NK-92 treated with Interleukin-12 subunit alpha and Interleukin-12 subunit beta, amount 100 ng/mL, for 24 hours (cell line): ENCODE results near the gene ARHGAP35.
"Not testable (repeated sequence)": the region's sequence is repeated elsewhere in the genome, so short reads cannot be mapped to it uniquely, and the experiment has no call there.

Experiments
- DNase-seq: peaks from one replicate; lab custom pipeline; 2025; lab: John Stamatoyannopoulos, UW

ARHGAP35 gene

DNA sequence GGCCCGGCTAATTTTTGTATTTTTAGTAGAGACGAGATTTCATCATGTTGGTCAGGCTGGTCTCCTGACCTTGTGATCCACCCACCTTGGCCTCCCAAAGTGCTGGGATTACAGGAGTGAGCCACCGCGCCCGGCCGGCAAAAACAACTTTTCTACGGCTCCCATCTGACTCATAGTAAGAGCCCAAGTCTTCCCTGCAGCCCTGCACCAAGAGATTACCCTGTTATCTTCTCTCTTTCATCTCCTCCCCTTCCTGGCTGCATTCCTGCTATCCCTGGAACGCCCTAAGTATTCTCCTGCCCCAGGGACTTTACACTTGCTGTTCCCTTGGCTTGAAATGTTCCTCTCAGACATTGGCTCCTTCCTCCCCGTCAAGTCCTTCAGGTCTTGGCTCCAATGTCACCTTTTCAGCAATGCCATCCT lies 16.7 kb upstream of the ARHGAP35 start:
- DNase-seq = no peak

DNA sequence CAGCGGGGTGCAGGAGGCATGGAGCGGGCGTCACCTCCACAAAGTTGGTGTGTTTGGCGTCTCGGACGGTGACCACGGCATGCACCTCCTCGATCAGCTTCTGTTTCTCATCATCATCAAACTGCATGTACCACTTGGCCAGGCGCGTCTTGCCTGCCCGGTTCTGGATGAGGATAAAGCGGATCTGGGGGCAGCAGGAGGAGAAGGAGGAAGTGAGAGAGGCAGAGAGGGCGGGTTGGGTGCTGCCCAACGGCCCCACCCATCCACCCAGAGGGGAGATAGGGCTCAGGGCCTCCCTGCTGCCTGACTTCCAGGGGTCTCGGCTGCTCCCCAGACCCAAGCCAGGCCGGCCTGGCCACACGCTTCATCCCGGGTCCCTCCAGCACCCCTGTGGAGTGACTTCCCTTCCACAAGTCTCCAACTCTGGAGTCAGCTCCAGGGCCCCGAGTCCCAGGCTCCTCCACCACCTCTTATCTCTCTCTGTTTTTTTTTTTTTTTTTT lies 14.8 kb upstream of the ARHGAP35 start:
- no peak for DNase-seq

DNA sequence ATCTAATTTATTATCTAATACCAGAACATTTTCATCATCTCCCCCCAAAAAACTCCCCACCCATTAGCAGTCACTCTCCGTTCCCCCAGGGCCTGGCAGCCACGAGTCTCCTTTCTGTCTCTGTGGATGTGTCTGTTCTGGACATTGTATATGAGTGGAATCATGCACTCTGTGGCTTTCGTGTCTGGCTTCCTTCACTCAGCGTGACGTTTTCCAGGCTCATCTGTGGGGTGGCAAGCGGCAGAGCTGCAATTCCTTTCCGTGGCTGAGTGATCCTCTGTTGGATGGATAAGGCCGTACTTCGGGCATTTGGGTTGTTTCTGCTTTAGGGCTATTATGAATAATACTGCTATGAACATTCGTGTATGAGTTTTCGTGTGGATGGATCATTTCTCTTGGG lies 13.3 kb upstream of the ARHGAP35 start:
- no peak for DNase-seq

DNA sequence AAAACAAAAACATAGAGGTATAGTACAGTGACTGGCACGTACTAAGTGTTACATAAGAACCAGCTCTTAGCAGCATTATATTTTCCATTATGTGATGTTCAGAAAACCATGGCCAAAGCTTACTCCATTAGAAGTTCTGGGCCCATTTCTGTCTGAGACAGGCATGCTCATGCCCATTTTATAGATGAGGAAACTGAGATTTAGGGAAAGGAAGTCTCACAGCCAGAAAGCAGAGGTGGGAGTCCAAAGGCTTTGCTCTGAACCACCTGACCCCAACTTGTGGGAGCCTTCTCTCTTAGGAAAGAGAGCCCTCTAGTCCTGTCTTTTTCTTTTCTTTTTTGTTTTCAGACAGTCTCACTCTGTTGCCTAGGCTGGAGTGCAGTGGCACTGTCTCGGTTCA lies 12.4 kb upstream of the ARHGAP35 start:
- no peak for DNase-seq

DNA sequence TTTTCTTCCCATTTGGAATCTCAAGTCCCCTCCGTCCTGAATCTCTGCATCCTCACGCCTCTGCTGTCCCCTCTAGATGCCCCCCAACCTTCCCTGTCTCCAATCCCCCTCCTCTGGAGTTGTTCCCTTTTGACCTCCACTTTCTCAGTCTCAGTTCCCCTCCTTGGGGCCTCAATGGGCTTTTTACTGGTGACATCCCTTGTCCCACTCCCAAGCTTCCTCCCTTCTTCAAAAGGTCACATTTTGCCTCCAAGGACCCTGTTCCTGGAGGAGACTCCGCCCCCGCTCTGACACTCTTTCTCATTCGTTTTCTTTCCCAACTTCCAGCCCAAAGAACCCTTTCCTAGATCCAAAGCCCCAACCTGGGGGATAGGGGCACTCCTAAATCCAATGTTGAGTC lies 11.2 kb upstream of the ARHGAP35 start:
- DNase-seq = no peak

DNA sequence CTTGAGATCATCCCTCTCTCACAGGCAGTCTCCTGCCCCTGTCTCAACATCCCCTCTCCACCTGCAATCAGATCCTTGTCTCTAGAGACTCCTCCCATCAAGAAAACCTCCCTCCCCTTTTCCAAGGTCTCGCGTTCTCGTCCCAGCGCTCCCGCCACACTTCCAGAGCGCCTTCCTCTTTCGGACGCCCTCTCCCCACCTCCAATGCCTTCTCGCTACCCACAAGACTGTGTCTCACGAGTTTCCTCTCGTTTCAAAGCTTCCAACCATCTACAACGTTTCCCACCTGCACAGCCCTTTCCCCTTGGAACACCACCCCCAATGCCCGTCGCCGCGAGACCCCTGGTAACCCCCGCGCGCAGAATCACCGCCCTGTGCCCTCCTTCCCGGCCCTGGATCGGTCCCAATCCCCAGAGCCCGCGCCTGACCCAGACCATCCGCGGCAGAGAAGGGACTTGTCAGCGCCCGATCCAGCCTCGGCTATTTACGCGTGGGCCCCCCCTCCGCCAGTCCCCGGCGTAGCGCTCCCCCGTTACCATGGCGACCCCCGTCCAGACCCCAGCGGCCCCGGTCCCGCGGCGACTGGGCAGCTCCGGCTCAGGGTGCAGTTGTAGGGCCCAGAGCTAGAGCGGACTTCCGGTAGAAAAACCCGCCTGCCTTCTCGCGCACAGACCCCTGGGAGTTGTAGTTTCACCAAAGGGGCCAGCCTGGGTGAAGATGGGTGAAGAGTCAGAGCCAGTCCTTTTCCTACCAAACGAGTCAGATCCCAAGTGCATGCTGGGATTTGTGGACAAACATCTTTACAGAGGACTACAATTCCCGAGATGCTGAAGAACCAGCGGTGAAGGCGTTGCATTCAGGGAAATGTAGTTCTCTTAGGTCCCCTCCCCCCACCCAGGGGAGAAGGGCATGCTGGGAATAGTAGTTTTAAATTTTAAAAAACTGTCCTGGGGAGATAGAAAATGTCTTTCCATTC lies 10.3 kb upstream of the ARHGAP35 start, which contains the start of gene AP2S1:
AP2S1 (minus strand) TSS at position 619 of the 976 bp plus-strand sequence; CDS start at position 539, 80 bp downstream.
- DNase-seq = peak; percentile 90

DNA sequence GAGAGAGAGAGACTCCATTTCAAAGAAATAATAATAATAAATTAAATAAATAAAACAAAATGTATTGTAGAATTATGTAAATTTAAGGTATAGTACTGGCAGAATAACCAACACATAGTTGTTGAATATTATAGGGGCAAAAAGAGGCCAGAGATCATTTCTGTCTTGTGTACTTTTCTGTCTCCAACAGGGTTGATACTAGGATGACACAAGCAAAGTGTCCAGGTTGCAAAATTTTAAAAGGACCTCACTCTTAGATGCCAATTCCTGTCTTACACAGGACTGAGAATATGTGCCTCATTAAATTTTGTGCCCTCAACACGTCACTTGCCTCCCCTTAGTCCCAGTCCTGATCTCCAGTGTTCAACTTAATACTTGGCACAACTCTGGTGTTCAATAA lies 8.0 kb upstream of the ARHGAP35 start:
- DNase-seq = no peak

DNA sequence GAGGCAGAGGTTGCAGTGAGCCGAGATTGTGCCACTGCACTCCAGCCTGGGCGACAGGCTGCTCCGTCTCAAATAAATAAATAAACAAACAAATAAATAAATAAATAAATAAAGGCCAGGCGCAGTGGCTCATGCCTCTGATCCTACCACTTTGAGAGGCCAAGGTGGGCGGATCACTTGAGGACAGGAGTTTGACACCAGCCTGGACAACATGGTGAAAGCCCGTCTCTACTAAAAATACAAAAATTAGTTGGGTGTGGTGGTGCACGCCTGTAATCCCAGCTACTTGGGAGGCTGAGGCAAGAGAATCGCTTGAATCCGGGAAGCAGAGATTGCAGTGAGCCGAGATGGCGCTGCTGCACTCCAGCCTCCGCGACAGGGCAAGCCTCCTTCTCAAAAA lies 6.1 kb upstream of the ARHGAP35 start:
- DNase-seq = not testable (repeated sequence)

DNA sequence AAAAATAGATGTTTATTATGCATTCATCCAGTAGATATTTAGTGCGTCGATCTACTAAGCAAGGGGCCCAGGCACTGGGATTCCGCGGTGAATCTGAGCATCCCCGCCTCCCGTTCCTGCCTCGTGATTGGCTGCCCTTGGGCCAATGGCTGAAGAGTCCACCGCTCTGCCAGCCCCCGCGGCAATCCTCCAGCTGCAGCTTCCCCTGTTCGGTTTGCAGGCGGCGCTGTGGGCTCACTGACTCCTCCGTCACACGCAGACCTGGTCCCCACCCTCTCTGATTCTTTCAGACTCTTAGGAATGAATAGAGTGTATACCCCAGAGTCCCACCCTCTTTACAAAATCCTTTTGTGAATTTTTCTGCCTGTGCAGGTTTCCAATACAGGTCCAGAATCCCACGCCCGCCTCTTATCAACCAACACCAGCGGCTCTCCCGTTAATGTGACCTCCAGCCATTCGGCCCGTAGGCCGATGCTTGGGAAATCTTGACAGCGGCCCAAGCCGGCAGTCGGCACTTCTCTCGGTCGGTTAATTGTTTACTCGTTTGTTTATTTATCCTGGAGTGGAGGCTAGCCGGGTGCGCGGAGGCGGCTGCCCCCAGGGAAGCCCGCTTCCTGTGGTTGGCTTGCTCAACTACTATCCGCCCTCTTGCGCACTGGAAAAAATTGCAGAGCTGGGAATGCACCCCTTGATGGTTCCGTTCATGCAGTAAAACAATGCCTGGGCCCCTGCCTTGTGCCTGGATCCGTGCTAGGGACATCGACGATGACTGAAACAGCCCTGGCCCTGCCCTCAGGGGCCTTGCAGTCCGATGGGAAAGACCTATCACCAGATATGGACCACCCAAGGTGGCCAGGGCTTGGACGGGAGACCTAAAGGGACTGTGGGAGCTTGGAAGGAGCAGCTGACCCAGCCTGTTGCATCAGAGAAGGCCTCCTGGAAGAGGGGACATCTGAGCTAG lies 4.5 kb upstream of the ARHGAP35 start:
- DNase-seq = peak; percentile 73

DNA sequence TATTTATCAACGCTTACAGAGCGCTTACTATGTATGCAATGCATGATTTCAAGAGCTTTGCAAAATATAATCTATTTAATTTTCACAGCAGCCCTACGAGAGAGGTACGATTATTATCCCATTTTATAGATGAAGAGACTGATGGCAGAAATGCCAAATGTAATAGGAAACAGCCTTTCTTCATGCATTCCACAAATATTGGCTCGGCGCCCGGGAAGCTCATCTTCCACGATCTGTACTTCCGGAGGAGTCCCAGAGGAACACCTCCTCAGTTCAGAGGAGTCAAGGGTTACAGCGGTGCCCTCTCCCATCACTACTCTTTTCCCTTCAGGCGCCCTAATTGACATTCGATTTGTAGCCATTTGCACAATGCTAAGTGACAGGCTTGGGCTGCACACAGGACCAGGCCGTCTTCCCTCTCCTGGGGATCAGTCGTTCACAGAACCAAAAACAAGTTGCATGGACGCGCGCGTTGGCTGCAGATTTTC lies 1.1 kb upstream of the ARHGAP35 start:
- no peak for DNase-seq

DNA sequence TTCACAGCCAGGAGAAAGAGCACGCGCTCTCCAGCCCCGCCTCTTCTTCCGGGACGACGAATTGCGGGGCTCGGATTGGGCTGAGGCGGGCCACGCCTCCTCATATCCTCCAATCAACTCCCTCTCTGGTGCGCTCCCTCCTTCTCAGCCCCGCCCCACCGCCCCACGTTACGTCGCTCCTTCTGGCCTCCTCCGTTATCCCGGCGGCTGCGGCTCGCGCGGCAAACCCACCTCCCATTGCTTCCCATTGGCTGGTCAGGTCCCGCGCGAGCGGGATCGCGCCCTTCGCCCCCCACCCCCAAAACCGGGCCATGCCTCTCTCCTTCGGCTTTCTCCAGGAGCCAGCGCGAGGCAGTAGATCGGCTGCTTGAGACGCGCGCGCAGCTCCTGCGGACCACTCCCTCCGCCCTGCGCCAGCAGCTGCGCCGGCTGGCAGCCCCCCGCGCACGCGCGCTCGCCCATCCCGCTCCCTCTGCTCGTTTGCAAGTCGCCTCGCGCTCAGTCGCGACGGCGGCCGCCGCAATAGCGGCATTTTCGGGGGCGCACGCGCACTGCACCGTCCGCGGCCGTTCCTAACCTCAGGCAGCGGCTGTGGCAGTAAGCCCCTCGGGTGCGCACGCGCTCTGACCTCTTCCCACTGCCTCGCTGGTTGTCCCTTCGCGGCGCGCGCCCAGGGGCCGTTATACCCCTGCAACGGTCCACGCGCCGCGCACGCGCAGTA lies 512 bp upstream of the ARHGAP35 start:
- DNase-seq = peak; percentile 98

DNA sequence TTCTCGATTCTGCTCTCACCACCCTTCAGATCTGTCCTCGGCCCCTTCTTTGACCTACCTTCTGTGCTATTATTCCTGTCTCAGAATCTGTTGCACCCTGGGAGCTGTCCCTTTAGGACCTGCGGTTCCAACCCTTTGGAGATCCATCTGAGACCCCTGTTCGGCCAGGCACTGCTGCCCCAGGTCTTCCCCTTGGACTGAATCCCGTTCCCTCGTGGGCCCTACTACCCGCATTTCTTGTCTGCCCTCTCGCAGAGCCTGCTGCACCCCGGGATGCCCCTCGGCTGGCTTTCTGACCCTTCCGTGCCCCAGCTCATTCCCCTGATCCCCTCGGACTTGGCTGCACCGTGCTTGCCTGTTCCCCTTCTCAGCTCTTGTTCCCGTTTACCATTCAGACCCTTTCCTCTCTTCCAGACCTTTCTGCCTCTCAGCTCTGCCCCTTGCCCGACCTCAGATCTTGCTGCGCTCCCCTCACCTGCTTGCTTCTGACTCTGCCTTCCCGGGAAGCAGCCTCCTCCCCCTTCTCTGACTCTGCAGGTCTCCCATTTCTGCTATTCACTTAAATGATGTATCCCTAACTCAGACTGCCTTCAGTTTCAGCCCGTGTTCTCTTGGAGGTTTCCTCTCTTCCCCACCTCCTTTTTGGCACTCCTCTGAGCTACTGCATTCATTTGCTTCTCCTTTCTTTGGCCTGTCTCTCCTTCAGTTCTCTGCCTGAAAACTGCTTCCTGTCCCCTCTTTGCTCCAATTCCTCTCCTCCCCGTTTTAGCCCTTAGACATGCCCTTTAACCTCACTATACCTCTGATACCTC lies 1.1 kb downstream of the ARHGAP35 start:
- DNase-seq = no peak

DNA sequence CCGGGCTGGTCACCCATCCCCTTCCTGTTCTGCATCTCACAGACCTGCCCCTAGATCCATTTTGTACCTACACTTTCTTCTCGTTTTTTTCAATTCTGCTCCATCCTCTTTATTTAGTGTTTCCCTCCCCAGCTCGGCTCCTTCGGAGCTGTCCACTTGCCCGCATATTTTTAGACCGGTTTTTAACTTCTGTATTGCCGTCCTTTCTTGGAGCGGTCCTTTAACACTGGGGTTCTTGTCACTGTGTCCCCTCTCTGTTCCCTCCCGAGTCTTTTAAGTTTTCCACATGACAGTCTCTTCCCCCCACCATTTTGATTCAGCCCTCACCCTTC lies 1.7 kb downstream of the ARHGAP35 start:
- DNase-seq = no peak

DNA sequence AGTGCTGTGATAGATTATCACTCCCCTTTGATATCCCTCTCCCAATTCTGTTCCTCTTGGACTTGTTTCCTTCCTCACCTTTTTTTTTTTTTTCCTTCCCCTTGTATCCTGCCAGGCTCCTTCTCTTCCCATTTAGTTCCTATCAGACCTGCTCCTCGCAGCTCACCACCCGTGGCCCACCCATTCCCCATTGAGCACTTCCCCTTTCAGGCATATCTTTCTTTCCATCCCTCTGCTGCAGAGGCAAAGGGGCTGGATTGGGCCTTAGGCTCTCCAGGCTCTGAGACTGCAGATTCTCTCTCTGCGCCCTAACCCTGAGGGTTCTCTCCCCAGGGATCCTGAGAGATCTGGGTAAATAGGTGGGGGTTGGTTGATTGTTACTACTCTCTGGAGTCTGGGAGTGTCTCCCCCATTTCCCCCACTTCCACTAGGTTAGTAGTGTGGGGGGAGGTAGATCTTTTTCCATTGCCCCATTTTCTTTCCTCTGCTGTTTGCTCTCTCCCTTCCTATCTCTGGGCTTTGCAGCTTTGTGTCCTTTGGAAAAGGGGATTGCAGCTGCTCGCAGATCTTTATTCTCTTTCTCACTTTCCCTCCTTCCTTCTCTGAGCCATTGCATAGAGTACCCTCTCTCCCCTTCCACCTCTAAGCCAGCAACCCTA lies 2.3 kb downstream of the ARHGAP35 start:
- no peak for DNase-seq

DNA sequence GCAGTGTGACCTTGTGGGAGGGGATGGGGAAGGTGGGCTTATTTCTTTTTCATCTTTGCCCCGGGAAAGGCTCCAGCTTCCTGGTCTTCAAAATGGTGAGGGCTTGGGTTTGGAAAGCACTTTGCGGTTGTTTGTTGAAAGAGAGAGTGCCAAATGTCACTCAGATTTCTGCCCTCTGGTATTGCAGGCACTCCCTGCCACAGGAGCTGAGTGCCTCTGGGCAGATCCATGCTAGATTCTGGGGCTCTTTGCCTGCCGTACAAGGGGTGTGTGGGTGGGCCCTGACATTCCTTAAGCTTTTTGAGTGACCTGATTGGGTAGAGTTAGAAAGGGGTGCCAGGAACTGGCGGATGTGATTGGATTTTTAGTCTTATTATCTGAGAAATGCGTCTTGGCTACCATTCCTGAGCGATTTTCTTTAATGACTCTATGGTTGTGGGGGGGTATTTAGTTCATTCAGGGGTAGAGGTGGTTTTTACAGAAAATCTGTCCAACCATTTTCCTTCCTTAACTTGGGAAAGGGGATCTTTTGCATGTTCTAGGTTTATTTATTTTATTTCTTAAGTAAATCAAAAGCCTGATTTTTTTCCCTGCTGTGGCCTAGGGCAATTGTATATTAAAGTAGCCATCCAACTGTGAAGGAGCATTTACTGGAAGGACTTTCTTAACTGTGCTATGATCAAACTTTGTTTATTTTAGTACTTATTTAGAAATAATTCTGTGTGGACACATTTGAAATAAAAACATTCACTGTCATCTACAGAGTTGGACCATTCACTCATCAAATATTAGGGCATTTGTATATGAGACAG lies 3.2 kb downstream of the ARHGAP35 start:
- DNase-seq = no peak

DNA sequence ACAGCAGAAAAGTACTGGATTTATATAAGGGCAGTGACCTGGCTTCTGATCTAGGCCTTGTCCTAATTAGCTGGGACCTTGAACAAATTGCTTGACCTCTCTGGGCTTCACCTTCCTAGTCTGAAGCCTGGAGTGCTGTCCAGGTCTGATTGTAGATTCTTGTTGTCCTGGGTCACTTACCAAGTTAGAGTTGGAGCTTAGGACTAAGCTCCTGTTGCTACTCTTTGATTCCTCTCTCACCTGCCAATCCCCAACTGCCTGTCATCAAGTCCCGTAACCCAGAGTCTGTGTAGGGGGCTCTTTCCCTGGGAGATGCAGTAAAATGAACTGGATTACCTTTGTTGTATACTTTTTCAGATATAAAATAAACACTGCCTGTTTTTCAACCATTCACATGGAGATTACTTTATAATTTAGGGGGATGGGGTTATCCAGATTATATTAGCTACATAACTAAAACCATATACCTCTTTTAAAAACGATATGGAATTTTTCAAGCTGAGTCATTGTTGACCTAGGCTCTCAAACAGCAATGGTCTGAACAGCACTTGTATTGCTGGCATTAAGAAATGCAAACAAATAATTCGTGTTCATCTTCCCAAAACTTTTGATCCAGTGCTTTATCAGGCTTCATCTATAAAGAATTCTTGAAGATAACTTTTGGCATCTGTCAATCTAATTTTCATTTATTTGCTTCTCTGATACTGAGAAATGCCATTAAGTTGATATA lies 5.8 kb downstream of the ARHGAP35 start:
- no peak for DNase-seq

DNA sequence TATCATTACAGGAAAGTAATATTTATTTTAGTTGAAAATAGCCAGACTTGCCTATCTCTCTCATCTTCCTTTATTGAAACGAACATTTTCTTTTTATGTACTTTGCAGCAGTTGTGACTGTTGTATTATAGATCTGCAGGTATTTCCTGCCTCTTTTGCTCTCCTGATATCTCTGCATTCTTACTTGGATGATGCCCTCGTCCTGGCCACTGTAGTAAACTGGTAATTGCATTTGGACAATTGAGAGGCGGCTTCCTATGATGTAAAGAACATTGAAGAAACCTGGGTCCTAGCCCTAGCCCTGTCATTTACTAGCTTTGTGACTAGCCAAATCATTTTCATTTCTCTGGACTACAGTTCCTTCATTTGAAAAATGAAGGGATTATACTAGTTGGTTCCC lies 6.4 kb downstream of the ARHGAP35 start:
- no peak for DNase-seq

DNA sequence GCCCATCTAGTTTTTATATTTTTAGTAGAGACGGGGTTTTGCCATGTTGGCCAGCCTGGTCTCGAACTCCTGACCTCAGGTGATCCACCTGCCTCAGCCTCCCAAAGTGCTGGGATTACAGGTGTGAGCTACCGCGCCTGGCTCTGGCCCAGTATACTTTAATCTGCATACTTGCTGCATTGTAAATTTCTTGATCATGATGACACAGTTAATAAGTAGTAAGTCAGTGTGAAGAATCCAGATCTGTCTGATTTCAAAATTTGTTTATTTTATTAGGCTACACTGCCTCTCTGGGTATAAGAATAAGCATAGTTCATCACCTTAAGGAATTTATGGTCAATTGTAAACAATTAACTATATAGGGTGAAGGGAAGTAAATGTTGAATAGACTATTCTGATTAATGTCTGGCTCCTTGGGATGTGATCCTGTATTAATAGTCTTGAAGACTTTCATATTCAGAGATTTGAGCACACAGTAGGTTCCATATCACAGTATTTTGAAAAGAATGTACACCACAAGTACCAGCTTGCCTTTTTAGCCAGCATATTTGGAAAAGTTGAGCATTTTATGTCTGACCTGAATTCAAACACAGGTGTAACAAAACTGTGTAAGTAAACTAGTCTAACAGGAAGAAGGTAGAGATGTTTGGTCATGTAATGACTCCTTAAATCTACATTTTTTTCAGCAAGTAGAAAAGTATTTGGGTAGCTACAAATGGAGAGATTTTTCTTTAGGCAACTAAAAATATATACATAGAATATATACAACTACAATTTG lies 7.4 kb downstream of the ARHGAP35 start:
- no peak for DNase-seq
